ENCODE measurements around the gene CHRNE.

GRCh38 chr17:4872786-4873185 lies 30.1 kb downstream of the CHRNE start:
- no peak for TF ChIP-seq CBX5 (IDR thresholded peaks at IDR 0.05; ENCODE audit: low read depth, low read length)
- TF ChIP-seq YY1 (IDR thresholded peaks at IDR 0.05; ENCODE audit: low read depth, low read length), result no peak
- no peak for TF ChIP-seq KDM1A (IDR thresholded peaks at IDR 0.05; ENCODE audit: borderline replicate concordance, low read length)
- TF ChIP-seq RFX5 (IDR thresholded peaks at IDR 0.05; ENCODE audit: borderline replicate concordance, low read depth, low read length), result no peak
- TF ChIP-seq, protein P1, sequence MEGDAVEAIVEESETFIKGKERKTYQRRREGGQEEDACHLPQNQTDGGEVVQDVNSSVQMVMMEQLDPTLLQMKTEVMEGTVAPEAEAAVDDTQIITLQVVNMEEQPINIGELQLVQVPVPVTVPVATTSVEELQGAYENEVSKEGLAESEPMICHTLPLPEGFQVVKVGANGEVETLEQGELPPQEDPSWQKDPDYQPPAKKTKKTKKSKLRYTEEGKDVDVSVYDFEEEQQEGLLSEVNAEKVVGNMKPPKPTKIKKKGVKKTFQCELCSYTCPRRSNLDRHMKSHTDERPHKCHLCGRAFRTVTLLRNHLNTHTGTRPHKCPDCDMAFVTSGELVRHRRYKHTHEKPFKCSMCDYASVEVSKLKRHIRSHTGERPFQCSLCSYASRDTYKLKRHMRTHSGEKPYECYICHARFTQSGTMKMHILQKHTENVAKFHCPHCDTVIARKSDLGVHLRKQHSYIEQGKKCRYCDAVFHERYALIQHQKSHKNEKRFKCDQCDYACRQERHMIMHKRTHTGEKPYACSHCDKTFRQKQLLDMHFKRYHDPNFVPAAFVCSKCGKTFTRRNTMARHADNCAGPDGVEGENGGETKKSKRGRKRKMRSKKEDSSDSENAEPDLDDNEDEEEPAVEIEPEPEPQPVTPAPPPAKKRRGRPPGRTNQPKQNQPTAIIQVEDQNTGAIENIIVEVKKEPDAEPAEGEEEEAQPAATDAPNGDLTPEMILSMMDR (IDR thresholded peaks at IDR 0.05; ENCODE audit: control extremely low read depth in 1 of 3, insufficient read depth in 1 of 3, low read depth in 1 of 3, low read length in 3 of 3), result no peak
- no peak for TF ChIP-seq ASH2L (IDR thresholded peaks at IDR 0.05; ENCODE audit: low read length)
- TF ChIP-seq SUZ12 (IDR thresholded peaks at IDR 0.05; ENCODE audit: low read length), result no peak
- TF ChIP-seq JUN (IDR thresholded peaks at IDR 0.05; ENCODE audit: low read depth, low read length), result no peak
- TF ChIP-seq NANOG (IDR thresholded peaks at IDR 0.05; ENCODE audit: insufficient read depth, low read depth, low read length, poor library complexity, severe bottlenecking), result no peak
- TF ChIP-seq BACH1 (IDR thresholded peaks at IDR 0.05; ENCODE audit: low read length), result no peak
- TF ChIP-seq RXRA (IDR thresholded peaks at IDR 0.05; ENCODE audit: insufficient read depth, low read depth, low read length), result no peak
- no peak for TF ChIP-seq TCF12 (IDR thresholded peaks at IDR 0.05; ENCODE audit: low read depth, low read length)
- TF ChIP-seq POLR2A (IDR thresholded peaks at IDR 0.05; ENCODE audit: control extremely low read depth in 1 of 2, low read depth in 2 of 2, low read length in 2 of 2), result no peak

All from H1 (cell line).